ENCODE data around the gene CCDC191. TPM values are rescaled to one million over a fixed set of nuclear protein-coding genes. Genes with fewer than 3 reads are reported as not detected.

The CCDC191 gene
- total and polyA plus RNA-seq, 2 experiments from 2014 or later = 5.3 to 5.4 TPM

DNA sequence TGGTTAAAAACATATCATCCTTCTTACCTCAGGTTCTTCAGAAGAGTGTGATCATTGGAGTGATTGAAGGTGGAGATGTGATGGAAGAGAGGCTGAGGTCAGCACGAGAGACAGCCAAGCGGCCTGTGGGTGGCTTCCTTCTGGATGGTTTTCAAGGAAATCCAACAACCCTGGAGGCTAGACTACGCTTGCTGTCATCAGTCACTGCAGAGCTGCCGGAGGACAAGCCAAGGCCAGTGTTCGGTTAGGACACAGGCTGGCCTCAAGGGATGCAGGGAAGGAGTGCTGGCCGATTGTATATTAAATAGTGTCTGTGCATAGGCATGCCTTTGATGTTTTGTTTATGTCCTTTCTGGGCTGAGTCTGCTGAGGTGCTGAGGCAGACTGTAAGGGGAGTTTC lies 20.4 kb upstream of the CCDC191 start:
- Histone ChIP-seq H3K9me3 (ENCODE audit: low read depth) (no peaks in the 10 kb centered on the region), H3K4me1 (ENCODE audit: low read depth) (no peaks in the 10 kb centered on the region), H3K27ac (no peak overlapping the region), H3K27me3 (no peaks in the 10 kb centered on the region), H3K36me3 (peaks cover 34% of the 10 kb centered on the region), H3K4me3 (no peak overlapping the region)
- no peak for DNase-seq (ENCODE audit: low read depth in 1 of 2, low spot score in 1 of 2)
- TF ChIP-seq, protein P1, sequence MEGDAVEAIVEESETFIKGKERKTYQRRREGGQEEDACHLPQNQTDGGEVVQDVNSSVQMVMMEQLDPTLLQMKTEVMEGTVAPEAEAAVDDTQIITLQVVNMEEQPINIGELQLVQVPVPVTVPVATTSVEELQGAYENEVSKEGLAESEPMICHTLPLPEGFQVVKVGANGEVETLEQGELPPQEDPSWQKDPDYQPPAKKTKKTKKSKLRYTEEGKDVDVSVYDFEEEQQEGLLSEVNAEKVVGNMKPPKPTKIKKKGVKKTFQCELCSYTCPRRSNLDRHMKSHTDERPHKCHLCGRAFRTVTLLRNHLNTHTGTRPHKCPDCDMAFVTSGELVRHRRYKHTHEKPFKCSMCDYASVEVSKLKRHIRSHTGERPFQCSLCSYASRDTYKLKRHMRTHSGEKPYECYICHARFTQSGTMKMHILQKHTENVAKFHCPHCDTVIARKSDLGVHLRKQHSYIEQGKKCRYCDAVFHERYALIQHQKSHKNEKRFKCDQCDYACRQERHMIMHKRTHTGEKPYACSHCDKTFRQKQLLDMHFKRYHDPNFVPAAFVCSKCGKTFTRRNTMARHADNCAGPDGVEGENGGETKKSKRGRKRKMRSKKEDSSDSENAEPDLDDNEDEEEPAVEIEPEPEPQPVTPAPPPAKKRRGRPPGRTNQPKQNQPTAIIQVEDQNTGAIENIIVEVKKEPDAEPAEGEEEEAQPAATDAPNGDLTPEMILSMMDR (IDR thresholded peaks at IDR 0.05; ENCODE audit: low read depth, low read length) = no peak

DNA sequence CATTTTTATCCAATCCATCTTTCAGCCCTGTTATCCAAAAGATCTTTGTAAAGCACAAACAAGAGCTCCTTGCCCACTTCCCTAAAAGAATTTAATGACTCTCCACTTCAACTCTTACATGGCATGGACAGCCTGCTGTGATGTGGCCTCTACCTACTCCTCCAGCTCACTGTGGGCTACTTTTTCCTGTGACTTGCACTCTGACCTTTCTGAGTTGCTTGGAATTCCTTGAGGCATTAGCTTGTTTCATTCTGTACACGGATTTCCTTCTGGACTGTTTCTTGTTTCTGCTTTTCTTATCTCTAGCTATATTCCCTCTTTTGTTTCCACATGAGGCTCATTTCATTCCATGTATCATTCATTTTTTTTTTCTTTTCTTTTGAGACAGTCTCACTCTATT lies 15.5 kb upstream of the CCDC191 start:
- Histone ChIP-seq H3K36me3 (peaks cover 23% of the 10 kb centered on the region), H3K4me3 (no peak overlapping the region), H3K9me3 (ENCODE audit: low read depth) (no peaks in the 10 kb centered on the region), H3K4me1 (ENCODE audit: low read depth) (no peaks in the 10 kb centered on the region), H3K27ac (no peak overlapping the region), H3K27me3 (no peaks in the 10 kb centered on the region)
- TF ChIP-seq, protein P1 (IDR thresholded peaks at IDR 0.05; ENCODE audit: low read depth, low read length) = no peak
- DNase-seq (ENCODE audit: low read depth in 1 of 2, low spot score in 1 of 2) = no peak

DNA sequence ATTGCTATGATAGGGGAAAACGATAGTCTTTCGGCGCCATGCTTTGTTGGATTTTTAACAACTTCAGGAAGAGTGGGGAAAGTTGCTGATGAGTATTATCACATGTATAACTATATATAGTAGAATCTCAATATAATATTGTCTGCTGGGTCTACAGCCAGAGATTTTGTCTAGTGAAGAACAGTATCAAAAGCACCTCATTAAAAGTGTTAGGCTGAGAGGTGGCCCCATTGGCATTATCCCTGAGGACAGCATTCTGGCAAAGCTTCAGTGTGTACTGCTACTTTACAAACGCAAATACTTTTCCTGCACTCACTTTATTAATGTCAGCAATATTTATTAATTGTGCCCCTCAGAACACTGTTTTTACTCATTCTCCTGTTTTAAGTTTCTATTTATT lies 12.0 kb upstream of the CCDC191 start:
- Histone ChIP-seq H3K9me3 (ENCODE audit: low read depth) (no peaks in the 10 kb centered on the region), H3K4me1 (ENCODE audit: low read depth) (no peaks in the 10 kb centered on the region), H3K27ac (no peak overlapping the region), H3K27me3 (no peaks in the 10 kb centered on the region), H3K4me3 (no peak overlapping the region), H3K36me3 (peaks cover 7% of the 10 kb centered on the region)
- TF ChIP-seq, protein P1 (IDR thresholded peaks at IDR 0.05; ENCODE audit: low read depth, low read length) = no peak
- DNase-seq (ENCODE audit: low read depth in 1 of 2, low spot score in 1 of 2) = no peak

DNA sequence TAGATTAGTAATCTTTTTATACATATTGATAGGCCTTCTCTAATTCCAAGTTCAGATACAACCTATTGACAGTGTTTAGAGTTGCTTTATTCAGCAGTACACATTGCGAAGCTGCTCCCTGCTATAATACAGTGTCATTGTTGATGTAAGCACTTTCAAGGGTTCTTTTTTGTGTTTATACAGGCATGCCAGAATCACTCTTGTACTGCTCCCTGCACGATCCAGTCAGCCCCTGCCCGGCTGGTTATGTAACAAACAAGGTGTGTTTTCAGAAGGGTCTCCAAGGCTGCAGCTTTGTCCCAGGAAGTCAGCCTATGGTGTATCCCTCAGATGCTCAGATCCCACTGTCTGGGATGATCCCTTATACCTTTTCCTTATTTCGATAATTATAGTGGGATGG lies 11.5 kb upstream of the CCDC191 start:
- H3K27me3 ChIP-seq = no peaks in the 10 kb centered on the region
- no peak overlapping the region for H3K27ac ChIP-seq
- no peaks in the 10 kb centered on the region for H3K9me3 ChIP-seq (ENCODE audit: low read depth)
- peaks cover 7% of the 10 kb centered on the region for H3K36me3 ChIP-seq
- TF ChIP-seq, protein P1 (IDR thresholded peaks at IDR 0.05; ENCODE audit: low read depth, low read length) = no peak
- no peaks in the 10 kb centered on the region for H3K4me1 ChIP-seq (ENCODE audit: low read depth)
- H3K4me3 ChIP-seq = no peak overlapping the region
- DNase-seq (ENCODE audit: low read depth in 1 of 2, low spot score in 1 of 2) = no peak

DNA sequence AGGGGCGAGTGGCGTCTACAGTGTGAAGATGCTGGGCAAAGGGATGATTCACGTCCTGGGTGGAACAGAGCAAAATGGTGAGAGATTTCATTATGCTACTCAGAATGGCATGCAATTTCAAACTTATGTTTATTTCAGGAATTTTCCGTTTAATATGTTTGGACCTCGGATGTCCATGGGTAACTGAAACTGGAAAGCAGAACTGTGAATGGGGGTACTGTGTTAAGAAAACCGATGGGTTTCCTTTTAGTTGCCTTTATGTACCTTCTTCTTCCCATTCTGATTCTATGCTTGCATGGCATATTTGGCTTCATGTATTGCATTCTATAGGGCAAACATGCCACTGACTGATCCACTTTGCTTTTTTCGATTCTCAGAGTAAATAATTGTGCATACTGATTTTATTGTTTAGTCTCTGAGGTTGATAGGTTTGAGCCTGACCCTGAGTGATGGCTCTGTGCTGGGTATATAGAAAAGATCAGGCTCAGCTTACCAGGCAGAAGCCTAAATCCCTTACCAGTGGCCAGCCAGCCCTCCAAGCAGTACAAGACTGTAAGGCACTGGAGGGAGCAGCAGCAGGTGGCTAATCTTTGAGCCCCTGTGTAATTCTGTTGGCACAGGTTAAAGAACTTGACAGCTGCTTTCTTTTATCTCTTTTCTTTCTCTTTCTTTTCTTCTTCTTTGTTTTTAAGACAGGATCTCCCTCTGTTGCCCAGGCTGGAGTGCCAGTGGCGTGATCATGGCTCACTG lies 4.8 kb upstream of the CCDC191 start:
- DNase-seq (ENCODE audit: low read depth in 1 of 2, low spot score in 1 of 2) = no peak
- Histone ChIP-seq H3K4me3 (no peak overlapping the region), H3K4me1 (ENCODE audit: low read depth) (peaks cover 7% of the 10 kb centered on the region), H3K27me3 (no peaks in the 10 kb centered on the region), H3K9me3 (ENCODE audit: low read depth) (no peaks in the 10 kb centered on the region), H3K27ac (no peak overlapping the region), H3K36me3 (no peaks in the 10 kb centered on the region)
- TF ChIP-seq, protein P1 (IDR thresholded peaks at IDR 0.05; ENCODE audit: low read depth, low read length) = no peak
